HPDE6-E6E7 (cell line): ENCODE results near the gene IQGAP3.

Experiments
- DNase-seq: peaks from one replicate; pipeline ENCODE4 v3.0.0; 2011; ENCODE audit warnings: missing footprints; ENCODE audit errors: extremely low spot score

IQGAP3 gene

DNA sequence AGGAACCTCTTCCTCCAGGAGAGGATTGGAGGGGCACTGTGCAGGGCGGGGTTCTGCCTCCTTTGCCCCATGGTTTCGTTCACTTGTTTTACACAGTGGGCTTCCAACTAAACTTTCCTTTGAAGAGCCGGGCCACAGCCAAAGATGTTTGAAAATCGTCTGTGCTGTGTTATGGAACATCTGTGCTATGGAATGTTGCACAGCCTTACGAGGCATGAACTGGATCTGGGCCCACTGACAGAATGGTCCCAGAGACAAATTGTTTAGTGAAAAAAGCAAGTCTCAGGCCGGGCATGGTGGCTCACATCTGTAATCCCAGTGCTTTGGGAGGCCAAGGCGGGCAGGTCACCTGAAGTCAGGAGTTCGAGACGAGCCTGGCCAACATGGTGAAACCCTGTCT is 59.2 kb downstream of the IQGAP3 start:
- no peak for DNase-seq

DNA sequence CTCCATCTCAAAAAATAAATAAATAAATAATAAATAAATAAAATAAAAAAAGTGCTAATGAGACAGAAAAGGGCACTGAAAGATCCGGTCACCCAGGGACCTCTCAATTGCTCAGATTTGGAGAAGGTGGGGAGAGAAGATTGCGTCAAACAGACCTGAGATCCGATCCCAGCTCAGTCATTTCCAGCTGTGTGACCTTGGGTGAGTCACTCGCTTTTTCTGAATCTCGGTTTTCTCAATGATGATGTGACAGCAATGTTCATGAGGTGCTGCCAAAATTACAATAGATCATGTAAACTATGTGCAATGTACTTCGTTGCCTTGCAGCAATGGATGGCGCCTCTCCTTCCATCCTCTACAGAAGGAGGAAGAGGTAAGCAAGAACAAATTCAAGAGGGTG is 60.7 kb downstream of the IQGAP3 start:
- DNase-seq, result no peak

- DNase-seq, result no peak
Measured at GRCh38 chr1:156510709-156511108, 61.7 kb downstream of the IQGAP3 start.

GRCh38 chr1:156509424-156510034 is 62.8 kb downstream of the IQGAP3 start:
- DNase-seq, result no peak

- no peak for DNase-seq
Measured at GRCh38 chr1:156508955-156509234, 63.5 kb downstream of the IQGAP3 start.

- no peak for DNase-seq
Measured at GRCh38 chr1:156508205-156508954, 64.0 kb downstream of the IQGAP3 start.

- DNase-seq, result no peak
Measured at GRCh38 chr1:156506450-156506849, 65.9 kb downstream of the IQGAP3 start.

DNA sequence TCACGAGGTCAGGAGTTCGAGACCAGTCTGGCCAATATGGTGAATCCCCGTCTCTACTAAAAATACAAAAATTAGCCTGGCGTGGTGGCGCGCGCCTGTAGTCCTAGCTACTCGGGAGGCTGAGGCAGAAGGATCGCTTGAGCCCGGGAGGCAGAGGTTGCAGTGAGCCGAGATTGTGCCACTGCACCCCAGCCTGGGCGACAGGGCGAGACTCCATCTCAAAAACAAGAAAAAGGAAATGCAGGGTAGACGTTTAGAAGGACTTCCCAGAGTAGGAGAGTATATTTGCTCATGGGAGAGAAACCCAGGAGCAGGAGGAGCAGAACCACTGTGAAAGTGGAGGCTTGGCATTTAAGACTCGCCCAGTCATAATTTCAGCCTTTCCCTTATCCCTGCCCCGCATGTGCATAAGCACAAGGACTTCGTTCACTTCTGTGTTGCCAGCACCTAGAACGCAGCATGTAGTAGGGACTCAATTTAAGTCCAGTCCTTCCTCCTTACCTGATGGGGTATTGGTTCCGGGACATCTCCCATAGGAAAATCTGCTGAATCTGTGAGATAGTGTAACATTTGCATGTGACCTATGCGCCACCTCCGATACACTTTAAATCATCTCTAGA is 66.6 kb downstream of the IQGAP3 start:
- DNase-seq, result no peak

- DNase-seq, result peak; percentile 95
Measured at GRCh38 chr1:156504821-156505678, 67.3 kb downstream of the IQGAP3 start.

DNA sequence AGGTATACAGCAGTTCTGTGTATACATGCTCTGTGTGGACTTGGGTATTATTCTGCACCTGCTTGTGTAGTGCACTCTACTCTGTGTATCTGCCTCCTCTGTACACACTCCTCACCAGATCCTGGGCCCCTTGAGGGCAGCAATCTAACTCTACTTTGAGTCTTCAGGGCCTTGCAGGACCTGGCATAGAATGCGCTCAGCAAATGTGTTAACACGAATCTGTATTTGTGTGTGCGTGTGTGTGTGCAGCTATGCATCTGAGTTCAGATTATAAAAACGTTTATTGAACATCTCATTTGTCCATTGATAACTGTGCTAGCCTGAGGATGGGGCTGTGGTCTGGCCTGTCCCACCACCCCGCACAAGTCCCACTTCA is 67.9 kb downstream of the IQGAP3 start:
- DNase-seq, result no peak

GRCh38 chr1:156503698-156504437 is 68.5 kb downstream of the IQGAP3 start:
- no peak for DNase-seq

DNA sequence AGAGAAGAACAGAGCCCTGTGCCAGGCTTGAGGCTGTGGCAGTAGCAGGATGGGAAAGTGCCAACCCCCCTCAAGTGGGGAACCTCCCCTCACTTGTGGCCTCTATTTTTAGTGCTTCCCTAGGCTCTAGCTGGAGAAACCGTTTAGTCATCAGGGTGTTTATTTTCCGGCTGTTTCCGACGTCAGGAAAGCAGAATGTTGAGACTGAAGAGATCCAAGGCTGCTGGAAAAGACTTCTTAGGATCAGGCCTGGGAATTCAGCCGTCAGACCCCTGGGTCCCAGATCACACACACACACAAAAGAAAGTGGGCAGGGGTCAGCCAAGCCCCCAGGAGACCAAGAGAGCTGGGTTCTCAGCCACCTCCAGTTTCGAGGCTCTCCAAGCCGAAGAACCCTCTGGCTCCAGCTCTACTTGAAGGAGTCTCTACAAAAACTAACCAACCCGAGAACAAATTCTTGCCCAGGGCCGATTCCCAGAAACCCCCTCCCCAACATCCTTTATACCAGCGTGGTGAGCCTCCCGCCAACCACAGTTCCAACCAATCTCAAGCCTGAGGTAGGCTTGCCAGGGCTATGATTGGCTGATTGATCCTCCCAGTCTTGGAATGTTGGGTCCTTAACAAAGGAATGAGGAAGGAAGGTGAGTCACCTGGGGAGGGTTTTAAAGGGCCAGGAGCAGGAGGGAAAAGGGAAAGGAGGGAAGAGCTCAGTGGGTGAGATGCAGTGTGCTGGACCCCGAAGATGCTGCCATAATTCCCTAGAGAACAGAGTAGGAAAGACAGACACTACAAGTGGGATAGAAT is 69.3 kb downstream of the IQGAP3 start:
- peak; percentile 91 for DNase-seq

GRCh38 chr1:156502391-156502893 is 69.9 kb downstream of the IQGAP3 start:
- DNase-seq, result no peak

DNA sequence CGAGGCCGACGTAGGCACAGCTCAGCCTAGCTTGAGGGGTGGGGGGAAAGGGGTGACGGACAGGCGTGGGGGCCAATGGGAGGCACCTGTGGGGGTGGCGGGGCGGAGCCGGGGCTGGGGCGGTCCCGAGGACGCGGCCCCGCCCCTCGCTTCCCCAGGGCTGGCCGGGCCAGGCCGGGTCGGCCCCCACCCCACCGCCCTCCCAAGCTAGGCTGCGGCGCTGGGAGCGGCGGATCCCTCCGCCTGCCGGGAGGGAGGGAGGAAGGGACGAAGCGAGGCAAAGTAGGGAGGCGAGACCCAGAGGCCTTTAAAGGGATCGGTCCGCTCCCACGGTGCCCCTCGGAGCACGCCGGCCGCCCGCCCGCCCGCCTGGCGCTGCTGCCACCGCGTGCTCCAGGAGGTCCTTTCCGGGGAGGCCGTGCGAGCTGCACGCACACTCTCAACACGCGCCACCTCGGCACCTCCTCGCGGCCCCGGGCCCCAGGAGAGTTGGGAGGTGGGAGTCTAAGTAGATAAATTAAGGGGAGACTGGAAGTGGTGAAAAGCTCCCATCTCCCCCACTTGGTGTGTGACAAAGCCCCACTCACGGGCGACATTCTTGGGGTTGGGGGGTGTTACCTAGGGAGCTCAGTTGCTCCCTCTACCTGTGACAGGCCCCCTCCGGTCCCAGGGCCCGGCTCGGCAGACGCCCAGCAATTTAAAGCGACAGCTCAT is 71.4 kb downstream of the IQGAP3 start:
- DNase-seq, result peak; percentile 84

GRCh38 chr1:156500543-156500792 is 71.9 kb downstream of the IQGAP3 start, which contains the start of gene MEF2D:
Gene MEF2D (minus strand): TSS chr1:156500775. CDS start chr1:156483292, 17,483 bp downstream.
- no peak for DNase-seq

DNA sequence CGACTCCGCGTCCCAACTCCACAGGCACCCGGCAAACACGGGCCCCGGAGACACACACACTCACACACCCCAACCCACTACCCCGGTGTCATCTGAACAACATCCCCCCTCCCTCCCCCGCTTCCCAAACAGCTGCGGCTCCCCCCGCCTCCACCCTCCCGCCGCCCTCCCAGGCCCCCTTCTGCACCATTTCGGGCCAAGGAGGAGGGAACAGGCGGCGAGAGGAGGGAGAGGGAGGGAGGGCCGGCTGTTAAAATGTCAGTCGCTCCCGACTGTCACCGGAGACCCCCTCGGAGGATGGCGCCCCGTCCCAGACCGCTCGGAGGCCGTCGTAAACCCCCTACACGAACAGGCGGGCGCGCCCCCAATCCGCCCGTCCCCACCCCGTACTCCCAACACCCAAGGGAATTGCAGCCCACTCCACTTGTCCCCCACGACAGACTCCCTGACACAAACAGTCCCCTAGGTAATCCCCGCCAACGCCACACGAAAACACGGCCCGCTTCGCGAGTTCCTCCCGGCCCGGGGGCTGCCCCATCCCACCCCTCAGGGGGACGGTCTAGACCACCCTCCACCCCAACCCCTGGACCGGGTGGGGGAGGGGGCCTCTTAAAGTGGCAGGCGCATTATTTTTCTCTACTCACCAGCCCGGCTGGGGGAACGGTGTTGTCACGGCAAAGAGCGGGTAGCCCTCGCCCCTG is 72.4 kb downstream of the IQGAP3 start:
- DNase-seq, result no peak

GRCh38 chr1:156499194-156499841 is 73.0 kb downstream of the IQGAP3 start:
- DNase-seq, result no peak

- DNase-seq, result no peak
Measured at GRCh38 chr1:156498432-156499193, 73.8 kb downstream of the IQGAP3 start.
